ENCODE results near the gene ANO10.

ANO10 gene

DNA sequence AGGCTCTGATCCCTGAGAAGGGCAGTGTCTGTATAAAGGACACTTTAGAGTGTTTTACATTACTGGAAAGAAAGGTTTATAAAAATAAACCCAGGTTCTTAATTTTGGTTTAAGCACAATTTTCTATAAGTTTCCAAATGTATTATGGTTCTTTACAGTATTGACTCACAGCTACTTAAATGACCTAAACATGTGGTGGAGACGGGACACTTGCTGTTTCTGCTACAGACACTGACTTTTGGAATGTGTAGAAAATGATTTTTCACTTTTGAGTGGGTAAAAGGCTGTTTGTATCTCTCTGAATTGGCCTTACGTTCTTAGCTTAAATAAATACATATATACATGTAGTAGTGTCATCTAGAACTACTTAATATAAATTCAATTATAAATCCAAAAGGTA lies 280.0 kb downstream of the ANO10 start:
- DNase-seq, result no peak

- no peak for DNase-seq
These were observed 281.4 kb downstream of the ANO10 start for GRCh38 chr3:43340403-43340802.

DNA sequence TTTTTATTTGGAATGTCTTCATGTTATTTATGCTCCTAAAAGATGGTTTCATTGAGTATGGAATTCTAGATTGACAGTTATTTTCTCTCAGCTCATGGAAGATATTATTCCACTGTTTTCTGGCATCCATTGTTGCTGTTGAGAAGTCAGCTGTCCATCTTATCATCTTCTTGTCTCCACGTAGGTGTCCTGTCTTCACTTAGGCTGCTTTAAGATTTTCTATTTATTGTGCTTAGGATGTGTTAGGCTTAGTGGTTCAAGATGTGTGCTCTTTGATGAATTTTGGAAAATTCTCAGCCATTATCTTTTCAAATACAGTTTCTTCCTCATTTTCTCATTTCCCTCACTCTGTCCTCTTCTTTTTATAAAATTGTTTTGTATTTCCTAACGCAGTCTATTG lies 283.5 kb downstream of the ANO10 start:
- DNase-seq, result no peak

DNA sequence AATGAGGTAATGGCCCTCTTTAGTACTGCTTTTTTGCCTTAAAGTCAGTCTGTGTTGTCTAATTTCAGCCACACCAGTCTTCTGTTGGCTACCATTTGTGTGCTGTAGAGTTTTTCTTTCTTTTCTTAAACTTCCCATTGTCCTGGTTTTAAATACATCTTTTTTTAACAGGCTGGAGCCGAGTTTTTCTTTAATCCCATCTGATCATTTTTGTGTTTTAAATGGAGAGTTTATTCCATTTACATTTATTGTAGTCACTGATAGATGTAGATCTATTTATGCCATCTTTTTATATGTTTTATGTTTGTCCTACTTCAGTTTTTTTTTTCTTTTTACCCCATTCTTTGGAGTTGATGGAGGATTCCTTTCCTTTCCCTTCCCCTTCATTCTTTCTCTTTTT lies 286.0 kb downstream of the ANO10 start:
- DNase-seq, result no peak

GRCh38 chr3:43334976-43335375 lies 286.8 kb downstream of the ANO10 start:
- DNase-seq, result no peak

DNA sequence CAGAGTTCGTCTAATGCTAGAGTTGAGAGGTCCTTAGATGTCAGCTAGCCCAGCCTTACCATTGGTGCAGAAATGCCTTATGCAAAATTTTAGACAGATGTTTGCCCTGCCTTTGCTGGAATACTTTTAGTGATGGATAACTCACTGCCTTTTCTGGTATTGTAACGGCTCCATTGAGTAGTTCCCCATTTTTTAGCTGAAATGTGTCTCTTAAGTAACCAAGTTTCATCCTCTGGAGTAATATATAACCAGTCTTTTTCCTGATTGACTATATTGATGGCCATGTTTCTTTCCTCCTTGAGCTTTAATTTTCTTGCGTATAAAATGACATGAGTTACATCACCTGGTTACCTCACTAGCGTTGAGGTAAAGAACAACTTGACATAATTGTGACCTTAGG lies 290.4 kb downstream of the ANO10 start:
- DNase-seq, result no peak

GRCh38 chr3:43330981-43331380 lies 290.8 kb downstream of the ANO10 start:
- no peak for DNase-seq

DNA sequence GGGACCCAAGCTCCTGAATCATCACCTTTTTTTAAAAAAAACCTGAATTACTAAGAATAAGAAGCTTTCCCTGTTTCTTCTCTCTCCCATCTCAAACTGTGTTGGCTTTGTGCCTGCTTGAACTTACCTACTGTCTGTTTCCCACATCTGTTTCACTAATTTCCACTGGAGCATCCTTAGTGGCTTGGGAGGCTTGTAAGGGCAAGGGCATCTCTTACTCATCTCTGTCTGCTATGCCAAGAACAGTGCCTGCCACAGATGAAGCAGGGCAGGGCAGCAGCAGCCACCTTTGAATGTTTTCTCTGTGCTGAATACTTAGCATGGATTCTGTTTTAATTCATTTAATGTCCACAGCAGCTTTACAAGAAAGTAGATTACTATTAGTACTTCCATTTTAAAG lies 293.2 kb downstream of the ANO10 start:
- DNase-seq, result no peak

DNA sequence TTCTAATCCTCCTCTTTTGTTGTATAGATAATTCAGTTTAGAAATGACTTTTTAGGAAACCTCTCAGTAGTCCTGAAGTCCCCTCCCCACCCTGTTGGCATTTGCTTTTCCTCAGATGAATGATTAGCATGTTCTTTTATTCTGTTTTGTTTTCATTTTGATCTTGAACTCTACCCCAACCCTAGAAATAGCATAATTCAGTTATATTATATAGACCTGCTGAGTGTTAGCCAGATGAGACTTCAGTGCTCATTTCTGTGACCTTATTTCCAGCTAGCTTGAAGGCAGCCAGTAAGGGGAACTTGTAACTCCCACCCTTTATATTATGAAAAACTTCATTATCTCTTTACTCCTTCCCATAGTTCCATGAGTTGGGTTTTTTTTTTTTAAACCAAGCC lies 294.2 kb downstream of the ANO10 start:
- DNase-seq, result no peak

DNA sequence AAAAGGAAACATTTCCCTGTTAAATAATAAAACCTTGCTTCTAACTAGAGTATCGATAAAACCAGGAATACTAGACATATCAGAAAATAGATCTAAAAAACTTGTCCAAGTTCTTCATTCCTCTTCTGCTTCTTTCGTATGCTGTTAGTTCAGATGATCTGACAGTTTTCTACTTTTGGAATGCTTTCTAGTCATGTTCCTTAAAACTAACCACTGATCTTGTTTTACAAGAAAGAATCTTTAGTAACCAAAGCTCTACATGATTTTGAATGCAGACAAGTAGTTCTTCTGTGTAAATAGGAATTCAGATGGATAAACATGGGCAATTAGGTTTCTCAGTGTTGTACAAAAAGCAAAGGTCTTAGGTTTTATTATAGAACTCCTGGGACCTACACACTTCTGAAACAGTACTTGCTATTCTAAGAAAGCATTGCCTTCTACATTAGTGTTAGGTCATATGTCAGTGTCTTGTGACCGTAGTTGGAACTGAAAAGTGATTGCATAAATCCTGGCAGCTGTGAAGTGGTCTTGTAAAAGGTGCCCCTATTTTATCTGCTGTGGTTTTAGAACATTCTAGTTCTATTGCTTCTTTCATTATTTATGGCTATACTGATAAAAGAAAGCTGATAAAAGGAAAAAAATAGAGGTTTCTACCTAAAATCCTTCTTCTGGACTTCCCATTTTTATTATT lies 294.8 kb downstream of the ANO10 start:
- DNase-seq, result peak in 1 of 2 donors; percentile 19

DNA sequence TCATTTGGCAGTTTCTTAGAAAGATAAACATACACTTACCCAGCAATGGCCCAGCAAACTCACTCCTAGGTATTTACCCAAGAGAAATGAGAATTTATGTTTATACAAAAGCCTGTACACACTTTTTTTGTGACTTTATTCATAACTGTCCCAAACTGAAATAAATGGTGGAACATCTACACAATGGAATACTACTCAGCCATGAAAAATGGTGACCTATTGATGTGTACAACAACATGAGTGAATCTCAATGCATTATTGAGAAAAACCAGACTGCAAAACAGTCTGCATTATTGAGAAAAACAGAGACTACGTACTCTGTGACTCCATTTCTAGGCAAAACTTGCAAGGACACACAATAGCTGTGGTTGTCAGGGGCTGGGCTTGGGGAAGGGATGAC lies 298.3 kb downstream of the ANO10 start:
- no peak for DNase-seq

DNA sequence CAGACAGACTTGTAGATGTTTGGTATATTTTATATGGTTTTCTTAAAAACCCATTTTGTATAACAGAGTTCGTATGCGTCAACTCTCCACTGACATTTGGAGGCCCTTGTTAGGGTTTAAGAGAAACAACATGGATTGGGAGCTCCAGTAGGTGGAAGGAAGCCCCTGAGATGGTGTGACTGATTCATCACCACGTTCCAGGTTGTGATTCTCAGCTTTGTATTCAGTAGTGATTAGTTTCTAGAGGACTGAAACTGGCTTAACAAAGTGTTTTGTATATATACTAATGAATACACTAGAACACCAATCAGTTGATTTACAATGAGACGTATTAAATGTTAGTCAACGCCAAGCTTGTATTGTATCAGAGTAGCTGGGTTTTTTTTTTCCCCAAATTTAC lies 301.5 kb downstream of the ANO10 start:
- no peak for DNase-seq

DNA sequence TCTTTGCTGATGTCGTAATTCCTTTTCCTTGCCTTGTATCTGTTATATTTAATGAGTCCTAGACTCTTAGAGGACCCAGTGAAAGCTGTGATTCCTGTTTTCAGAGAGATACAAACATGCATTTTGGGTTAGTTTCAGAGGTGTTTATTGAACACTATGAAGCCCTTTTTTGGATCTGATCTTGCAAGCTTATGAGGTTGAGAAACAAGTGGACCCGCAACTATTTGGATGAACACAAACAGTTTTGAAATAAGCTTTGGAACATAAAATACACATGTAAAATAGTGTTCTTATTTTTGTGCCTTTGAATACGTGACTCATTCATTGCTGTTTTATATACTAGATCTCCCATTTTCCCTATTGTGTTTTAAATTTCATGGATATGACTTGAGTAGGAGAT lies 302.0 kb downstream of the ANO10 start:
- no peak for DNase-seq

DNA sequence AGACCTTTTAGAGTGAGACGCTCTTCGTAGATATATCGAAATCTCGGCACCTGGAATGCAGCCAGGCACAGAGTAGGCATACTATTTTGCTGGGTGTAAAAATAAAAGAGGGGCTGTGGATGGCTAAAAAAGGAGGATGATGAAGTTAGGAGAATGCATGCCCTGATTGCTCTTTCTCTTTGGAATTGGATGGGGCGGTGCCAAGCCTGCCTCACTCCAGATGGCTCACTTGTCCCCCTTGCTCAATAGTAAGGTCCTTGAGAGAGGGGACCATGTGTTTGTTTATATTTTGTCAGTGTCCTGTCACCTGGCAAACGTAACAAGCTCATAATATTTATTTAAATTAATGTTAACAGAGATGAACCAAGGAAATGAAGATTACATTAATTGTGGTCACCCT lies 302.4 kb downstream of the ANO10 start:
- no peak for DNase-seq

DNA sequence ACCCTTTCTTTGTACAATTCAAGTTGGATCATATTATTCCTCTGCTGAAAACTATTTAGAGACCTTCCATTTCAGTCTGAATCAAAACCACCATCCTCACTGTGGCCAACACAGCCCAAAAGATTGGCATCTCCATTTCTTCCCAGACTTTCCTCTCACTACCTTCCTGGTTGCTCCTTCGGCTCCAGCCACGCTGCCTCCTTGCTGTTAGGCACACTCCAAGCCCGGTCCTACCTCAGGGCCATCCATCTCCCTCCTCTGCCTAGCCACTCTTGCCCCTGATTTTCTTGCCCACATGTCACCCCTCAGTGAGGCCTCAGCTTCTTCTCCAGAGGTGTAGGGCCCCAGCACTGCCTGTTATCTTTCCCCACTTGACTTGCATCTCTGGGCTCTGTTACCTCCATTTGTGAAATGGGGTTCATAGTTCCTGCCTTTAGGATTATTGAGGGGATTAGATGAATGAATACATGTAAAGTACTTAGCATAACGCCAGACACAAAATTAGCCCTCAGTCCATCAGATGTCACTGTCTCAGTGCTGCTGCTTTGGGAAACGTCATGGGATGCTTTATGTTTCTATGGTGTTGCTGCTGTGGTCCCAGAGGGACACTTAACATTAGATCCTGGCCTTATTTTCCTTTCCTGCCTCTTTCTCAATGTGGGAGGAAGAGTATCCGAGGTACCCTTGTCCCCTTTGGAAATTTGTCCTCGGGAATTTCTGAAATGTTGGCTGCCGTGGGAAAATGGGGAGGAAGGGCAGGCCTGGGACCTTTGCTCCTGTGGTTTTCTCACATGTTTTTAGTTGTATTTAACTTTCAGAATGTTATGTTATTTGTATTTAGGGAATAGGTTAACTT lies 304.1 kb downstream of the ANO10 start:
- DNase-seq, result no peak

- no peak for DNase-seq
These were observed 304.9 kb downstream of the ANO10 start for GRCh38 chr3:43316783-43317460.
